H1 (cell line): ENCODE results near the gene VAV2. TPM values are rescaled to one million over a fixed set of nuclear protein-coding genes. Genes with fewer than 3 reads are reported as not detected.

ENCODE experiments used
- CTCF ChIA-PET: fragments of 300-600 bp; sonication (Branson Sonifier 250); formaldehyde crosslinking; loops from one replicate; lab custom pipeline; 2021; ENCODE audit not compliant: partially characterized antibody; lab: Charles Lee
- POLR2A ChIA-PET: fragments of 300-600 bp; sonication (Branson Sonifier 250); formaldehyde crosslinking; loops from one replicate; lab custom pipeline; 2021; ENCODE audit warnings: inconsistent platforms; ENCODE audit not compliant: partially characterized antibody; lab: Charles Lee
- DNase-seq, 2 experiments: peaks; one replicate each; pipeline versions ENCODE4 v3.0.0 to v3.0.0-alpha.2; 2010 to 2022; ENCODE audit warnings: low spot score in 2 of 2, low read depth in 1 of 2, mixed read lengths in 1 of 2
- FAIRE-seq: peaks from 2 replicates; lab custom pipeline; 2011; peaks lifted over from hg19 to GRCh38; lab: Jason Lieb, UNC
- H2AFZ ChIP-seq: 2 replicates; pipeline ENCODE4 v1.8.1; 2012; ENCODE audit warnings: low read length, inconsistent platforms
- H2AK5ac ChIP-seq: 2 replicates; pipeline ENCODE4 v1.6.1; 2013; ENCODE audit warnings: low read depth, low read length
- H2BK120ac ChIP-seq: replicated peaks from 2 replicates; pipeline ENCODE3; 2013; ENCODE audit warnings: low read depth, low read length, inconsistent platforms
- H2BK12ac ChIP-seq: 2 replicates; pipeline ENCODE4 v1.6.1; 2013; ENCODE audit warnings: low read depth, low read length
- H2BK15ac ChIP-seq: 2 replicates; pipeline ENCODE4 v1.6.1; 2013; ENCODE audit warnings: low read length
- H2BK20ac ChIP-seq: 2 replicates; pipeline ENCODE4 v1.6.1; 2013; ENCODE audit warnings: low read length
- H2BK5ac ChIP-seq: 2 replicates; pipeline ENCODE4 v1.6.1; 2013; ENCODE audit warnings: low read depth, low read length
- H3K14ac ChIP-seq: 2 replicates; pipeline ENCODE4 v1.6.1; 2013; ENCODE audit warnings: inconsistent platforms; ENCODE audit not compliant: insufficient read length
- H3K18ac ChIP-seq: 2 replicates; pipeline ENCODE4 v1.6.1; 2013; ENCODE audit warnings: low read length; ENCODE audit errors: extremely low read depth
- H3K23ac ChIP-seq: 2 replicates; pipeline ENCODE4 v1.6.1; 2013; ENCODE audit warnings: inconsistent platforms; ENCODE audit not compliant: insufficient read length
- H3K23me2 ChIP-seq: 2 replicates; pipeline ENCODE4 v1.6.1; 2013; ENCODE audit warnings: low read depth, low read length
- H3K27ac ChIP-seq: 2 replicates; pipeline ENCODE4 v1.6.1; 2011; ENCODE audit warnings: low read depth, low read length, inconsistent platforms
- H3K27me3 ChIP-seq, 4 experiments: replicated peaks in 1 of 4; 1 replicate in 1 of 4; 2 replicates in 3 of 4; pipeline versions ENCODE4 v1.6.1 to v1.8.1; 2011 to 2013; ENCODE audit warnings: low read length in 3 of 4, mild to moderate bottlenecking in 3 of 4, inconsistent platforms in 2 of 4, mixed read lengths in 2 of 4, moderate library complexity in 1 of 4; ENCODE audit not compliant: control insufficient read depth in 3 of 4, insufficient read depth in 3 of 4; ENCODE audit errors: extremely low read depth in 1 of 4
- H3K36me3 ChIP-seq, 4 experiments: 2 replicates each; pipeline versions ENCODE4 v1.6.1 to v1.8.1; 2011 to 2013; ENCODE audit warnings: mild to moderate bottlenecking in 4 of 4, low read length in 3 of 4, moderate library complexity in 2 of 4, control low read depth in 1 of 4, inconsistent platforms in 1 of 4; ENCODE audit not compliant: insufficient read depth in 4 of 4, control insufficient read depth in 2 of 4
- H3K4ac ChIP-seq: replicated peaks from 2 replicates; pipeline ENCODE3; 2013; ENCODE audit warnings: low read length, low read depth, mixed read lengths, inconsistent platforms; ENCODE audit not compliant: insufficient read length
- H3K4me1 ChIP-seq, 4 experiments: replicated peaks in 1 of 4; 1 replicate in 1 of 4; 2 replicates in 3 of 4; pipeline versions ENCODE4 v1.6.1 to v1.8.1; 2011 to 2013; ENCODE audit warnings: low read length in 3 of 4, inconsistent platforms in 2 of 4, mixed read lengths in 1 of 4; ENCODE audit not compliant: insufficient read depth in 4 of 4, control insufficient read depth in 3 of 4
- H3K4me2 ChIP-seq, 2 experiments: 2 replicates each; pipeline versions ENCODE4 v1.6.1 to v1.8.1; 2011 to 2013; ENCODE audit warnings: low read depth in 2 of 2, low read length in 2 of 2, control low read depth in 1 of 2, inconsistent platforms in 1 of 2, mild to moderate bottlenecking in 1 of 2; ENCODE audit not compliant: insufficient read depth in 1 of 2
- H3K4me3 ChIP-seq, 4 experiments: fragments of 200-600, 300-600 bp in 1 of 4; sonication (generic), shearing (Covaris generic), sonication (Bioruptor Twin) in 1 of 4; 2 replicates each; pipeline versions ENCODE4 v1.5.1 to v1.8.1; 2011 to 2016; ENCODE audit warnings: low read length in 4 of 4, low read depth in 3 of 4, control low read depth in 2 of 4, inconsistent platforms in 2 of 4, mild to moderate bottlenecking in 2 of 4, mixed read lengths in 1 of 4, moderate library complexity in 1 of 4; ENCODE audit not compliant: insufficient read depth in 2 of 4; ENCODE audit errors: extremely low read depth in 1 of 4
- H3K56ac ChIP-seq: replicated peaks from 2 replicates; pipeline ENCODE3; 2013; ENCODE audit warnings: low read depth, mild to moderate bottlenecking, mixed read lengths, low read length, inconsistent platforms; ENCODE audit not compliant: insufficient read length
- H3K79me1 ChIP-seq: 2 replicates; pipeline ENCODE4 v1.6.1; 2013; ENCODE audit warnings: low read depth, low read length, control low read depth
- H3K79me2 ChIP-seq, 2 experiments: 2 replicates each; pipeline versions ENCODE4 v1.6.1 to v1.8.1; 2012 to 2013; ENCODE audit warnings: low read length in 2 of 2, mild to moderate bottlenecking in 2 of 2, inconsistent platforms in 1 of 2; ENCODE audit not compliant: insufficient read depth in 2 of 2, control insufficient read depth in 1 of 2
- H3K9ac ChIP-seq, 4 experiments: replicated peaks in 1 of 4; 1 replicate in 1 of 4; 2 replicates in 3 of 4; pipeline versions ENCODE4 v1.6.1 to v1.8.1; 2011 to 2013; ENCODE audit warnings: low read depth in 3 of 4, low read length in 3 of 4, control low read depth in 2 of 4, mild to moderate bottlenecking in 2 of 4, moderate library complexity in 2 of 4, inconsistent platforms in 1 of 4; ENCODE audit errors: extremely low read depth in 1 of 4
- H3K9me3 ChIP-seq, 2 experiments: 2 replicates each; pipeline versions ENCODE4 v1.6.1 to v1.8.1; 2012 to 2013; ENCODE audit warnings: mild to moderate bottlenecking in 2 of 2, moderate library complexity in 2 of 2, control low read depth in 1 of 2, inconsistent platforms in 1 of 2, low read depth in 1 of 2, low read length in 1 of 2, mixed read lengths in 1 of 2; ENCODE audit not compliant: insufficient read depth in 2 of 2
- H4K20me1 ChIP-seq, 2 experiments: replicated peaks in 1 of 2; 2 replicates each; pipeline versions ENCODE3 to v1.8.1; 2011 to 2013; ENCODE audit warnings: inconsistent platforms in 2 of 2, low read length in 2 of 2, mild to moderate bottlenecking in 1 of 2; ENCODE audit not compliant: insufficient read depth in 2 of 2, control insufficient read depth in 1 of 2
- H4K5ac ChIP-seq: 2 replicates; pipeline ENCODE4 v1.6.1; 2013; ENCODE audit warnings: low read length, low read depth, mixed read lengths, inconsistent platforms; ENCODE audit not compliant: insufficient read length
- H4K8ac ChIP-seq: 2 replicates; pipeline ENCODE4 v1.8.0; 2013; ENCODE audit warnings: mild to moderate bottlenecking, moderate library complexity, low read length, inconsistent platforms; ENCODE audit not compliant: insufficient read depth; ENCODE audit errors: extremely low read depth
- H4K91ac ChIP-seq: replicated peaks from 2 replicates; pipeline ENCODE3; 2013; ENCODE audit warnings: low read length, mixed read lengths, inconsistent platforms; ENCODE audit not compliant: insufficient read length
- KDM1A ChIP-seq: fragments of 200-600, 300-600 bp; sonication (generic); IDR thresholded peaks from 2 replicates; pipeline ENCODE4 v1.7.1; 2016; ENCODE audit warnings: mild to moderate bottlenecking, low read length, borderline replicate concordance
- TCF12 ChIP-seq: IDR thresholded peaks from 2 replicates; pipeline ENCODE4 v1.6.1; 2011; ENCODE audit warnings: low read depth, mild to moderate bottlenecking, low read length
- WGBS, 2 experiments: shearing (Covaris generic) in 1 of 2; methylation state at CpG; one replicate each; pipeline versions ENCODE4 v1.1.6 to v1.1.7; 2013 to 2015; ENCODE audit warnings: low lambda C conversion rate in 2 of 2, mixed read lengths in 2 of 2, inconsistent platforms in 1 of 2, low coverage in 1 of 2, missing lambda C conversion rate in 1 of 2; ENCODE audit not compliant: insufficient replicate concordance in 2 of 2, insufficient coverage in 1 of 2, insufficient read length in 1 of 2; ENCODE audit errors: extremely low coverage in 1 of 2, missing lambda C conversion rate in 1 of 2; 5-methylcytosine and 5-hydroxymethylcytosine counted together
- polyA plus RNA-seq, 7 experiments: library from polyadenylated mRNA; depleted of rRNA in 3 of 7; stranded (reverse) in 5 of 7; unstranded in 2 of 7; fragments of >200 nt in 5 of 7; fragments of 200-250 nt in 2 of 7; gene quantifications; 1 replicate in 5 of 7; 2 replicates in 1 of 7; 4 replicates in 1 of 7; pipeline versions ENCODE4 v1.2.1 to v1.2.3, GENCODE V29; 2011 to 2013; ENCODE audit warnings: missing spikeins in 2 of 7, mixed read lengths in 2 of 7
- total RNA-seq: library from RNA; stranded (reverse); fragmentation: NEBNext Ultra II Directional; extraction: Animal tissue kit (Norgen Biotek cat#: 25700); gene quantifications from 2 replicates; pipeline ENCODE4 v1.2.1, GENCODE V29; 2021

VAV2 gene
- total and polyA plus RNA-seq, 2 of the 8 experiments (the other 6 are each of a cell fraction or from before 2014, with no cell fraction given), result 13.6 to 37.6 TPM

DNA sequence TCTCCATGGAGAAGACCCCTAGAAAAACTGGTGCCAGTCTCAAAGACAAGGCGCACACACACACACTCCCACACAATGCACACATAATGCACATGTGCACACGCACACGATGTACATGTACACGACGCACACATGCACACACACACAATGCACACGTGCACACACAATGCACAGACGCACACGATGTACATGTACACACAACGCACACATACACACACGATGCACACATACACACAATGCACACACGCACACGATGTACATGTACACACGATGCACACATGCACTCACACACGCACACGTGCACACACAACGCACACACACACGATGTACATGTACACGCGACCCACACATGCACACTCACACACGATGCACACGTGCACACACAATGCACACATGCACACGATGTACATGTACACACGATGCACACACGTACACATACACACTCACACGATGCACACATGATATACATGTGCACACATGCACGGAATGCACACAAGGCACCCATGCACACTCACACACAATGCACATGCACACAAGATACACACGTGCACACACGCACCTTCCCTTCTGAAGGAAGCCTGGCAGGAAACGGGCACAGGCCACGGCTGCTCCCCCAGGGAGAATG, 76.5 kb downstream of the VAV2 start:
- 0 out of 2 replicates have a peak overlapping the region, but pooled peaks have one; percentile 8 for H2BK20ac ChIP-seq
- peak overlapping the region; percentile 76 for H2BK120ac ChIP-seq
- H3K14ac ChIP-seq, result no peak overlapping the region
- H3K4ac ChIP-seq, result peak overlapping the region; percentile 94
- FAIRE-seq (no peak), DNase-seq (no peak)
- H3K4me3 ChIP-seq, result no peak overlapping the region
- H2BK5ac ChIP-seq, result peak overlapping the region; percentile 90
- H3K23me2 ChIP-seq, result peaks cover 5% of the 10 kb centered on the region
- no peak overlapping the region for H2AFZ ChIP-seq
- CTCF ChIA-PET, result interaction anchor here (2.5 kb wide), 1 partner anchor 78 kb away, joined by 7 read pairs; no protein-coding TSS in a partner anchor
- peak overlapping the region; percentile 96 for H4K91ac ChIP-seq
- 78% methylated on average over 30 of the region's 30 CpGs; no CpG with 5 or more reads in 1 of the 2 experiments for WGBS, 2 experiments
- H3K27ac ChIP-seq, result no peak overlapping the region
- H3K4me2 ChIP-seq, result peak overlapping the region in 1 of 2 experiments; percentile 36; a peak in 1 of 4 replicates
- H3K27me3 ChIP-seq, result no peaks in the 10 kb centered on the region
- no peak overlapping the region for H3K56ac ChIP-seq
- no peaks in the 10 kb centered on the region; a peak in 1 of 8 replicates for H3K36me3 ChIP-seq
- H2AK5ac ChIP-seq, result peak overlapping the region; percentile 99
- H3K79me2 ChIP-seq, result peaks cover 4 to 63% of the 10 kb centered on the region in 2 experiments; a peak in 3 of 4 replicates
- peak overlapping the region in 1 of 4 experiments; percentile 44; a peak in 2 of 7 replicates for H3K9ac ChIP-seq
- H4K5ac ChIP-seq, result no peak overlapping the region
- no peak overlapping the region for H3K18ac ChIP-seq
- peak overlapping the region; percentile 67 for H2BK15ac ChIP-seq
- peaks cover 4 to 24% (median 10%) of the 10 kb centered on the region in 4 experiments for H3K4me1 ChIP-seq
- peaks cover 23% of the 10 kb centered on the region for H3K79me1 ChIP-seq
- H4K20me1 ChIP-seq, result peaks cover 5 to 13% of the 10 kb centered on the region in 2 experiments
- H4K8ac ChIP-seq, result no peak overlapping the region; the same call in 1 of the 2 replicates
- no peaks in the 10 kb centered on the region for H3K9me3 ChIP-seq
- H3K23ac ChIP-seq, result no peak overlapping the region
- H2BK12ac ChIP-seq, result peak overlapping the region; percentile 98; the same call in 1 of the 2 replicates
- TF ChIP-seq KDM1A, result peak; percentile 62; the same call in 1 of the 2 replicates
- TF ChIP-seq TCF12, result no peak
- POLR2A ChIA-PET, result interaction anchor here (1.5 kb wide), 1 partner anchor 12 kb away, joined by 4 read pairs; no protein-coding TSS in a partner anchor
